ENCODE data around the gene RMND5A. TPM values are rescaled to one million over a fixed set of nuclear protein-coding genes. Genes with fewer than 3 reads are reported as not detected.

RMND5A gene
- total RNA-seq, 4 donors from 2014 or later: 72.5 to 92.4 (median 85.8) TPM

- no peak overlapping the region for H3K4me3 ChIP-seq (ENCODE audit: low read depth, poor library complexity, severe bottlenecking)
- 71 to 79% methylated on average over 4 of the region's 4 CpGs for WGBS, 2 donors
- intact Hi-C loops (cut with DNase I; ENCODE audit: low total_unique reads): no loop called here
These were observed 44.7 kb downstream of the RMND5A start for GRCh38 chr2:86764661-86765309.

GRCh38 chr2:86765310-86765695 is 45.2 kb downstream of the RMND5A start:
- 57 to 58% methylated on average over 1 of the region's 1 CpG for WGBS, 2 donors
- no peak for DNase-seq (ENCODE audit: low spot score in 2 of 2)
- intact Hi-C loops (cut with DNase I; ENCODE audit: low total_unique reads): no loop called here
- no peak for TF ChIP-seq POLR2A (IDR thresholded peaks at IDR 0.05)
- TF ChIP-seq CTCF (IDR thresholded peaks at IDR 0.05): no peak
- H3K4me3 ChIP-seq (ENCODE audit: low read depth, poor library complexity, severe bottlenecking): no peak overlapping the region

More at GRCh38 chr2:86764661-86765309, 44.7 kb downstream of the RMND5A start:
- no peak for DNase-seq (ENCODE audit: low spot score in 2 of 2)
- TF ChIP-seq POLR2A (IDR thresholded peaks at IDR 0.05) (no peak), CTCF (IDR thresholded peaks at IDR 0.05) (no peak)

GRCh38 chr2:86768189-86768949 is 48.3 kb downstream of the RMND5A start:
- TF ChIP-seq CTCF (IDR thresholded peaks at IDR 0.05) (no peak), POLR2A (IDR thresholded peaks at IDR 0.05) (no peak)
- 87 to 88% methylated on average over 5 of the region's 5 CpGs for WGBS, 2 donors
- intact Hi-C loops (cut with DNase I; ENCODE audit: low total_unique reads): no loop called here

DNA sequence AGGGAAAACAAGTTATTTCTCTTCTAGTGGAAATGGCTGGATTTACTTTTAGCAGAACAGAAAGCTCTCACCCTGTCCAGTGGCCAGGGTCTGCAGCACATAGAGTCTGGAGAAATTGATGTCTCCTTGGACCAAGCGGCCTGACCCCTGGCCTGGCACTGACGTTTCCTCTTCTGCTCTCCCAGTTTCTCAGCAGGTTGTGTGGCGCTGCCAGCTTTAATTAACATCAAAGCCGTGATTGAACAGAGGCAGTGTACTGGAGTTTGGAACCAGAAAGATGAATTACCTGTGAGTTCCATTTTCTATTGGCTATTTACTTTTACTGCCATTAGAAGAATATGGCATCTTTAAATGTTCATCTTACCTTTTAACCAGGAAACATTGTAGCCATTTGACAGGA is 49.7 kb downstream of the RMND5A start:
- no peak for TF ChIP-seq CTCF (IDR thresholded peaks at IDR 0.05)
- TF ChIP-seq POLR2A (IDR thresholded peaks at IDR 0.05): no peak
- 87 to 92% methylated on average over 4 of the region's 4 CpGs for WGBS, 2 donors
- no peak overlapping the region for H3K4me3 ChIP-seq (ENCODE audit: low read depth, poor library complexity, severe bottlenecking)

More at GRCh38 chr2:86768189-86768949, 48.3 kb downstream of the RMND5A start:
- DNase-seq (ENCODE audit: low spot score in 2 of 2): no peak
- H3K4me3 ChIP-seq (ENCODE audit: low read depth, poor library complexity, severe bottlenecking): no peak overlapping the region

DNA sequence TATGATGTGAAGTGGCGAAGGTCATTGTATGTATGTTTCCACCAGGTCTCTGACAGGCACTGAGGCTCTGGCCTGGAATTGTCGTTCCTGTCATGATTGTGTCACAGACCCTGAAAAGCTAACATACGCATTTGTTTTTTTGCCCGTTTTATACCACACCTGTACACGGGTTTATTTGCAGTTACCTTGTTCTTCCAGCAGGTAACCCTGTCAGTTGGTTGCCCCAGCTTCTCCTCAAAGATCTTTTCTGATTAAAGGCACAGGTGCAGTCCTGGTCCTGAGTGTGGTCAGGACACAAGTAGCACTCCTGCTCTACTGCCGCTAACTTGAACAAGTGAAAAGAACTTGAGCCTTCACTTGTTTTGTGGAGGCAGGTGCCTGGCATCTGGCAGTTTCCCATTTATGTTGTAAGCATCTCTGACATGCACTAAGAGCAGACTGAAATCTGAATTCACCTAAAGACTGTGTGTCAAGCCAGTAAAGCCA is 50.8 kb downstream of the RMND5A start:
- H3K4me3 ChIP-seq (ENCODE audit: low read depth, poor library complexity, severe bottlenecking): no peak overlapping the region
- intact Hi-C loops (cut with DNase I; ENCODE audit: low total_unique reads): no loop called here
- 92% methylated on average over 6 of the region's 6 CpGs for WGBS, 2 donors
- TF ChIP-seq POLR2A (IDR thresholded peaks at IDR 0.05) (no peak), CTCF (IDR thresholded peaks at IDR 0.05) (no peak)
- DNase-seq (ENCODE audit: low spot score in 2 of 2): no peak

More for the DNA sequence above, 49.7 kb downstream of the RMND5A start:
- DNase-seq (ENCODE audit: low spot score in 2 of 2): no peak
- intact Hi-C loops (cut with DNase I; ENCODE audit: low total_unique reads): no loop called here
